OCI-LY1 (cell line): ENCODE measurements around the gene HOXB6.

Experiments used
- EZH2 ChIP-seq: fragments of 200-600 bp; sonication (generic), shearing (Covaris generic); IDR thresholded peaks from 2 replicates; pipeline ENCODE4 v1.8.0; 2017; ENCODE audit warnings: borderline replicate concordance, mixed run types, mild to moderate bottlenecking, antibody characterized with exemption, low read length, moderate library complexity, mixed read lengths
- TF ChIP-seq, protein P1 (sequence below): fragments of 200-600 bp; sonication (generic), shearing (Covaris generic); IDR thresholded peaks from 2 replicates; pipeline ENCODE4 v1.5.1; 2017; ENCODE audit warnings: mild to moderate bottlenecking, antibody characterized with exemption, low read length, moderate library complexity, mixed read lengths

DNA sequence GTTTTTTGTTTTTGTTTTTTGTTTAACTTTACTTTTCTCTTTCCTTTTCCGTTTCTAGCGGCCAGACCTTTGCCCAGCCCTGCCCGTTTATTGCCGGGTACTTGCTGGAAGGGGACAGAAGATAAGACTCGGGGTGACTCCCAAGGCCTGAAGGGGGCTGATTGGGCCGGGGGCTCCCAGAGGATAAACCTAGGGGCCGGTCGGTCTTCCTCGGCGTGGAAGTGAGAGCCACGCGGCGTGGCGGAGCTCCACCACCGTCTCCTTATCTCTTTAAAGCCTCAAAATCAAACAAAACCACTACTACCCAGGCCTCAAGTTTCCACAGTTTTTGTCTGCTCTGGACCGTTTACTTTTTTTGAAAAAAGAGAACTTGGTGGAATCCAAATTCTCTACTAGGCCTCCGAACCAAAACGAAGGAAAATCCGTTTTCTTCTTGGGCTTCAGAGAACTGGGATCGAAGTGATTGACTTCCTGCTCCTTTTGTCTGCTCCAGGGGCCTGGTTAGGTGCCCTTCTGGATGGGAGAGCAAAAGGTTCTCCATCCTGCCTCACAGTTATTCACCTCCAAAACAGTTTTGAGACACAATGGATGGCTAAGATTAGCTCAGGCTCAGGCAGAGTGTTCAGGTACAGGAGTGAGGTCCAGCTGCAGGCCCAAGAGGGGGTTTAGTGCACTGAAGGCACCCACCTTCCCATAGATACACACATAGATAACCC, 29.9 kb upstream of the HOXB6 start:
- TF ChIP-seq, protein P1, sequence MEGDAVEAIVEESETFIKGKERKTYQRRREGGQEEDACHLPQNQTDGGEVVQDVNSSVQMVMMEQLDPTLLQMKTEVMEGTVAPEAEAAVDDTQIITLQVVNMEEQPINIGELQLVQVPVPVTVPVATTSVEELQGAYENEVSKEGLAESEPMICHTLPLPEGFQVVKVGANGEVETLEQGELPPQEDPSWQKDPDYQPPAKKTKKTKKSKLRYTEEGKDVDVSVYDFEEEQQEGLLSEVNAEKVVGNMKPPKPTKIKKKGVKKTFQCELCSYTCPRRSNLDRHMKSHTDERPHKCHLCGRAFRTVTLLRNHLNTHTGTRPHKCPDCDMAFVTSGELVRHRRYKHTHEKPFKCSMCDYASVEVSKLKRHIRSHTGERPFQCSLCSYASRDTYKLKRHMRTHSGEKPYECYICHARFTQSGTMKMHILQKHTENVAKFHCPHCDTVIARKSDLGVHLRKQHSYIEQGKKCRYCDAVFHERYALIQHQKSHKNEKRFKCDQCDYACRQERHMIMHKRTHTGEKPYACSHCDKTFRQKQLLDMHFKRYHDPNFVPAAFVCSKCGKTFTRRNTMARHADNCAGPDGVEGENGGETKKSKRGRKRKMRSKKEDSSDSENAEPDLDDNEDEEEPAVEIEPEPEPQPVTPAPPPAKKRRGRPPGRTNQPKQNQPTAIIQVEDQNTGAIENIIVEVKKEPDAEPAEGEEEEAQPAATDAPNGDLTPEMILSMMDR: no peak
- TF ChIP-seq EZH2: no peak
